Activated CD4-positive, CD25-positive, alpha-beta regulatory T cell treated with anti-CD3 and anti-CD28 coated beads, Interleukin-2, amount 50 U/mL, for 16 hours (primary cell): ENCODE results near the gene COQ8A.
"Not testable (repeated sequence)": the region's sequence is repeated elsewhere in the genome, so short reads cannot be mapped to it uniquely, and the experiment has no call there.

Experiments used
- DNase-seq: peaks from one replicate; pipeline ENCODE4 v3.0.0-alpha.2; 2020; ENCODE audit warnings: low read depth, low spot score

Gene COQ8A

GRCh38 chr1:226984521-226985238, 44.6 kb downstream of the COQ8A start:
- no peak for DNase-seq

GRCh38 chr1:226985239-226985838, 45.2 kb downstream of the COQ8A start:
- no peak for DNase-seq

- no peak for DNase-seq
Observed at GRCh38 chr1:226985839-226986463, 45.9 kb downstream of the COQ8A start.

DNA sequence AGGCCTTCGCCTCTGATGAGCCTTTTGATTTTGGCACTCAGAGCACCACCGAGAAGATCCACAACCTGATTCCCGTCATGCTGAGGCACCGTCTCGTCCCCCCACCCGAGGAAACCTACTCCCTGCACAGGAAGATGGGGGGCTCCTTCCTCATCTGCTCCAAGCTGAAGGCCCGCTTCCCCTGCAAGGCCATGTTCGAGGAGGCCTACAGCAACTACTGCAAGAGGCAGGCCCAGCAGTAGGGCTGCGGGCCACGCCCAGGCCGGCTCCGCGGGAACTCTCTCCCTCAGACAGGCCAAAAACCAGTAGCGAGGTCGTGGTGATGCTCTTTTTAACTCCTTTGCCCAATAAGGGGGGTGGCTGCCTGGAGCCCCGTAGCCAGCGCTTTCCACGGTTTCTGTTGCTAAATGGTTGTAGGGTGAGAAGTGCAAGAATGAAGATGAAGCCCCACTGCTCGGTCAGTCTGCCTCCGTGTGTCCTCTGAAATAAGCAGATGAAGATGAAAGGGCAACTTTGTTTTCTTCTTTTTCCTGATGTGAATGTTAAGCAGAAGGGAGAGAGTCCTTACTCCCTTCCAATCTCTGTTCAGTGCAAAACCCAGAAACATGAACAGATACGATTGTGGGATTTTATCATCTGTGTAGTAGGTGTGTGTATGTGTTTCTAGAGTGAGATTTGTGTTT, 46.5 kb downstream of the COQ8A start:
- DNase-seq = no peak

DNA sequence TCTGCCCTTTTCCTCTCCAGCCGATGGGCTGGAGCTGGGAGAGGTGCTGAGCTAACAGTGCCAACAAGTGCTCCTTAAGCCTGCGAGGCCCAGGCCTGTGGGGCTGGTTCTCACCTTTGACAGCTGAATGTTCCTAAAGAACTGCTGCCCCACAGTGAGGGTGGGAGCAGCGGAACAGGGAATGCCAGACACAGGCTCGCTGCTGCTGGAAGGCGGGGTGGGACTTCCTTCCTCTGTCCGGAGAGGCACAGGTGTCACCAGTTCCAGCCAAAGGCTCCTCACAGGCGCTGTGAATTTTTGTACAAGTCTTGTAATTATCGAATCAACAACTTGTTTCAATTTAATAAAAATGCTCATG, 47.1 kb downstream of the COQ8A start:
- no peak for DNase-seq

- DNase-seq = no peak
Observed at GRCh38 chr1:226987623-226988333, 47.7 kb downstream of the COQ8A start.

- no peak for DNase-seq
Observed at GRCh38 chr1:226988334-226988666, 48.2 kb downstream of the COQ8A start.

- no peak for DNase-seq
Observed at GRCh38 chr1:226989085-226989920, 49.2 kb downstream of the COQ8A start.

DNA sequence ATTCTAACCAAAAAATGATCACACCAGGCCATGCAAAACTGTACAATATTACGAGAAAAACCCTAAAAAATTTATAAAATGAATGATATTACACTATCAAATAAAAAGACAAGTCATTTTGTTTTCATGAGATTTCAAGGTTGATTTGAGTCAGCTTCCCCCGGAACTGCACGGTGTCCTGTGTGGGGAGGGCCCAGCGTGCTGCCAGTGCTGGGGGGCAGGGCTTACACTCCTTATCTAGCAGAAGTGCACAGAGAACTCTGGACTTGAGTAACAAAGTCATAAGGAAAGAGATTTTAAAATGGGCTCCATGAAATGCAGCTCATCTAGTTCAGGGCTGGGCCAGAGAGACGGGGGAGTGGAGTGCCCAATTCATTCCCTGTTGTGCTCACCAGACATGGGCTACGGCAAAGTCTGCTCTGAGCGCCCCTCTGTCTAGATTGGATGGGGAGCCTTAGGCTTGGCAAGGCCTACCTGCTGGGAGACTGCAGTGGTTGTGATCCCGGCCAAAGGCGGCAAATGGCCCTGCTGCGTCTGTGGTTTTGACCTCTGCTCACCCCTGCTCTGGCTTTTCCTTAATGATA, 50.1 kb downstream of the COQ8A start:
- peak; percentile 31 for DNase-seq

- DNase-seq = no peak
Observed at GRCh38 chr1:226991920-226992319, 51.8 kb downstream of the COQ8A start.

DNA sequence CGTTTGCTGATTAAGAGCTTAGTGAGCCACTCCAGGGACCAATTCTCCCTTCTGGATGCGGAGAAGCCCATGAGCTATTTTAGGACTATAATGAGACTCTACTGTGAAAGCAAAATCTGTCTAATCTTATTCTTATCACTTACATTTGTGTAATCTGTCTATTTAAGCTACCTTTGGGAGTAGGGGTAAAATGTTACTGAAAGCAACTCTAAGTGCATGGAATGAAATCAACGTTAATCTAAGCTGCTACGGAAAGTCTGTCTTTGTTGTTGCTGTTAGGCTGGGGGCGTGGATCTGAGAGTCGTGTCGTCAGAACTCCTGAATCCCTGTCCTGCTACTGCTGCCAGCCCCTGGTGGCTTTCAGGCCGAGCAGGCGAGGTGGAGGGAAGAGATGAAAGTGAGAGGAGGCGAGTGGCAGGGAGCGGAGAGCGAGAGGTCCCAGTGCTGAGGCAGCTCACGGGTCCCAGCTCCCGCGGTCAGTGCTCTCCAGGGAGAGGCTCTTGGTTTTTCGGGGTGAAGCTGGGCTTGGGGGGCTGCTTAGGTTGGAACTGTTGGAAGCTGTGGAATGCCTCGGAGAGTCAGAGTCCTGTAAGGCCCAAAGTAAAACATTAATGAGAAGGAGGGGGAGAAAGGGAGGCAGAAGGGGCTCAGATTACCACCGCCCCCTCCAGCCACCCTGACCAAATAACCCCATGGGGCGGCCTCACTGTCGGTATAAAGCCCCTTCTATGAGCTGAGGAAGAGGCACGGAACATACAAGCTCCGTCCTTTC, 53.9 kb downstream of the COQ8A start:
- no peak for DNase-seq

DNA sequence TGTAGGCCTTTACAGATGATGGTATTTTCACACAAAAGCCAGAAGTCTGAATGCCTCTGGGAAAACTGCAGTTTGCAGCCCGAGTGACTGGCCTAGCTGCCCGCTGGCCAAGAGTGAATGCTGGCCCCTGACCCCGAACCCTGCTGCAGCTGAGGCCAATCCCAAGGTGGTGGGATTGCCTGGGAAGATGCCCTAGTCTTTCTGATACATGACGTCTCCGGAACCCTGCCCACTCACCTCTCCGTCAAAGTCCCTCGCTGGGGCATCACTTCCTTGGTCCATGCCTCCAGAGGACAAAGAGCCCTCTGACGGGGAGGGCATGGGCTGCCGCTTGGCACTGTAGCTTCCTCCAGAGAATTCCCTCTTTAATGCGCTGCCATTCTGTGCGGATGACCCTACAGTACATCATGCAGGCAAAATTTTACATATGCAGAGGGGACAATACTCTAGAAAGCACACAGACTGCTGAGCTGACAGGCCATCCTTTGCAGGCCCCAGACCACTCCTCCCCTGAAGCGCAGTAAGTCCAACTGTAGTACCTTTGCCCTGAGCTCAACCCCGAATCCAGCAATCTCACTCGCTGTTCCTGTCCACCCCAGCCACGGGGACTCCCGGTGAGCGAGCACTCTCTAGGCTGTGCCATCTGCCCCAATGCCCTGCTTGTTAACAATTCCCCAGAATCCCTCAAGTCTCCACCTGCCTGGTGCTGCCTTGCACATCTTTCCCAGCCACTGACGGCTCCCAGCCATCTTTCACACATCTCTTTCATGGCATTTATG, 54.7 kb downstream of the COQ8A start:
- no peak for DNase-seq

DNA sequence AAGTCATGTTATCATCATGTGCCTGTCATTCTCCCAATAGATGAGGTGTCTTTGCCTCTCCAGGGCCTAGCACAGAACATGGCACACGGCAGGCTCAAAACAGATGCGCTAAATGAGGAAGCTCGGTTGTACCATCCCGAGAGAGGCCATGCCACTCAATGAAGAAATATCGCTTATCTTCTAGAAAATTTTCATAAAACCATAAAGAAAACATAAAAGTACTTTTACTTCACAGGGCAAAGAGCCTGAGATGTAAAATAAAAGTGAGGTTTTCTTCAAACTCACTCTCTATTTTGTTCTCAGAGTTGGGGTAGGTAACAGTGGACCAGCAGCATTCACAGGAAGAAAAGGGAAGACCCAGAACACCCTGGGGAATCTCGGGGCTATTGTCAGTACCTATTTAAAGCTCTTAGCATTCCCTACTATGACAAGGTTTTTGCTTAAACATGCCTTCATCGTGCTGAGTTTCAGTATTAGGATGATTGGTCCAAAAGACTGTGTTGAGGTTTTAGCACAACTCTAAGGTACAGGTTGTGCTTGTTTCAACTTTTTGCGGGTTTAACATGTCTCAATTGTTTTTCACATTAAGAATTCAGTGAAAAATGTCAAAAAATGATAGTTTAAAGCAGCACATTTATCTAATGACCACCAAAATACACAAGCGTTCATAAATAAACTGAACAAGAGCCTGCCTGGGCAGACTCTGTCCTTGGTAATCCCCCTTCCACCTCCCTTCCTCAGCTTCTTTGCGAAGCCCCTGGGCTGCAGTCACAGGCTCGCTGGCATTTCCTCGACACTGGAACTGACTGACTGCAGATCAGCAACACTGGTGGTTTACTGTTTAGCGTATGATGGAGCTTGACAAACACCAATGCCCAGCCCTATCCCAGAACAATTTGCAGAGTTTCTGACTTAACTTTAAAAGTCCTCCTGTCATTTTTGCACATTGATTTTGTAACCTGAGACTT, 55.6 kb downstream of the COQ8A start:
- no peak for DNase-seq

GRCh38 chr1:226999579-226999978, 59.5 kb downstream of the COQ8A start:
- not testable (repeated sequence) for DNase-seq

DNA sequence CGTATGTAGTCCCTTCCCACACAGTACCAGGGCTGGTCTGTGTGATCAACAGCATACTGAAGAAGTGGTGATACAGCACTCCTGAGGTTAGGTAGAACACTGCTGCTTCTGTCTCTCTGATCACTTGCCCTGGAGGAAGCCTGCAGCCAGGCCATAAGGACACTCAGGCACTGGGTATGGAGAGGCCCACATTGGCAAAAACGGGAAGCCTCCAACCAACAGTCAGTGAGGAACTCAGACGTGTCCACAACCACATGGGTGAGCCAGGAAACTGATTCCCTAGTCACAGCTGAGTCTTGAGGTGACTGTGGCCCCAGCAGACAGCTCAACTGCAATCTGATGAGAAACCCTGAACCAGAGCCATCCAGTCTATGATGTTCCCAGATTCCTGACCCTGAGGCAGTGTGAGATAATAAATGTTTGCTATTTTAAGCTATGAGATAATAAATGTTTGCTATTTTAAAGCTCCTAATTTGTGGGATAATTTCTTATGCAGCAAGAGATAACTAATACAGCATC, 62.5 kb downstream of the COQ8A start:
- DNase-seq = no peak

GRCh38 chr1:227003165-227003564, 63.1 kb downstream of the COQ8A start:
- DNase-seq = no peak

- DNase-seq = no peak
Observed at GRCh38 chr1:227004796-227005195, 64.7 kb downstream of the COQ8A start.
